Measurements from ENCODE around the gene PBX3. TPM values are rescaled to one million over a fixed set of nuclear protein-coding genes. Genes with fewer than 3 reads are reported as not detected.

PBX3 gene
- total RNA-seq, 3 donors from 2014 or later (not counting 1 experiment from before 2014, with no cell fraction given): 42.1 to 46.9 (median 44.6) TPM

- peaks cover 4% of the 10 kb centered on the region for H3K4me1 ChIP-seq (ENCODE audit: control insufficient read depth, insufficient read depth, low read length)
- intact Hi-C loops (cut with micrococcal nuclease): no loop called here
- H3K27ac Mint-ChIP-seq: no peak overlapping the region
- H3K27me3 Mint-ChIP-seq (ENCODE audit: low read depth in 2 of 2): no peaks in the 10 kb centered on the region
- DNase-seq: no peak
- ATAC-seq: no peak
- H3K9me3 ChIP-seq (ENCODE audit: control insufficient read depth, insufficient read depth, low read length): no peaks in the 10 kb centered on the region
- no peaks in the 10 kb centered on the region for H3K9me3 Mint-ChIP-seq
- no peak for TF ChIP-seq CTCF (IDR thresholded peaks at IDR 0.05)
- no CpG with 5 or more reads among the region's 2 CpGs for WGBS (ENCODE audit: insufficient coverage)
- H3K4me1 Mint-ChIP-seq: peaks cover 19 to 27% of the 10 kb centered on the region in 2 donors
- no peak overlapping the region for H3K4me3 Mint-ChIP-seq
- no peak overlapping the region for H3K4me3 ChIP-seq (ENCODE audit: low read length)
- no peaks in the 10 kb centered on the region for H3K27me3 ChIP-seq (ENCODE audit: control insufficient read depth, insufficient read depth, low read length)
- no peaks in the 10 kb centered on the region for H3K36me3 Mint-ChIP-seq
- peaks cover 7% of the 10 kb centered on the region for H3K36me3 ChIP-seq (ENCODE audit: control insufficient read depth, insufficient read depth, low read length)
- no peak overlapping the region for H3K27ac ChIP-seq (ENCODE audit: low read length)
Measured at GRCh38 chr9:125754096-125754495, 6.9 kb downstream of the PBX3 start.

- no peak overlapping the region for H3K27ac Mint-ChIP-seq
- Histone ChIP-seq H3K27ac (ENCODE audit: low read length) (no peak overlapping the region), H3K4me1 (ENCODE audit: control insufficient read depth, insufficient read depth, low read length) (peaks cover 10% of the 10 kb centered on the region), H3K27me3 (ENCODE audit: control insufficient read depth, insufficient read depth, low read length) (no peaks in the 10 kb centered on the region), H3K36me3 (ENCODE audit: control insufficient read depth, insufficient read depth, low read length) (peaks cover 7% of the 10 kb centered on the region), H3K4me3 (ENCODE audit: low read length) (no peak overlapping the region), H3K9me3 (ENCODE audit: control insufficient read depth, insufficient read depth, low read length) (no peaks in the 10 kb centered on the region)
- no peaks in the 10 kb centered on the region for H3K36me3 Mint-ChIP-seq
- TF ChIP-seq CTCF (IDR thresholded peaks at IDR 0.05): no peak
- H3K9me3 Mint-ChIP-seq: no peaks in the 10 kb centered on the region
- H3K4me1 Mint-ChIP-seq: peaks cover 20 to 26% of the 10 kb centered on the region in 2 donors
- H3K27me3 Mint-ChIP-seq (ENCODE audit: low read depth in 2 of 2): no peaks in the 10 kb centered on the region
- 95% methylated on average over 1 of the region's 1 CpG for WGBS (ENCODE audit: insufficient coverage)
- intact Hi-C loops (cut with micrococcal nuclease): no loop called here
- no peak for ATAC-seq
- no peak for DNase-seq
- H3K4me3 Mint-ChIP-seq: no peak overlapping the region
Measured at GRCh38 chr9:125755340-125755739, 8.2 kb downstream of the PBX3 start.

GRCh38 chr9:125756518-125756917 lies 9.3 kb downstream of the PBX3 start:
- H3K36me3 Mint-ChIP-seq: no peaks in the 10 kb centered on the region
- 83% methylated on average over 4 of the region's 4 CpGs for WGBS (ENCODE audit: insufficient coverage)
- H3K27ac Mint-ChIP-seq: no peak overlapping the region
- no peak for DNase-seq
- H3K4me1 ChIP-seq (ENCODE audit: control insufficient read depth, insufficient read depth, low read length): peaks cover 10% of the 10 kb centered on the region
- H3K4me1 Mint-ChIP-seq: peaks cover 15 to 19% of the 10 kb centered on the region in 2 donors
- no peak for TF ChIP-seq CTCF (IDR thresholded peaks at IDR 0.05)
- no peak overlapping the region for H3K4me3 ChIP-seq (ENCODE audit: low read length)
- no peak for ATAC-seq
- H3K36me3 ChIP-seq (ENCODE audit: control insufficient read depth, insufficient read depth, low read length): peaks cover 3% of the 10 kb centered on the region
- no peaks in the 10 kb centered on the region for H3K27me3 ChIP-seq (ENCODE audit: control insufficient read depth, insufficient read depth, low read length)
- no peak overlapping the region for H3K27ac ChIP-seq (ENCODE audit: low read length)
- H3K9me3 ChIP-seq (ENCODE audit: control insufficient read depth, insufficient read depth, low read length): no peaks in the 10 kb centered on the region
- intact Hi-C loops (cut with micrococcal nuclease): no loop called here
- H3K9me3 Mint-ChIP-seq: no peaks in the 10 kb centered on the region
- H3K4me3 Mint-ChIP-seq: no peak overlapping the region
- H3K27me3 Mint-ChIP-seq (ENCODE audit: low read depth in 2 of 2): no peaks in the 10 kb centered on the region

GRCh38 chr9:125757834-125758233 lies 10.7 kb downstream of the PBX3 start:
- H3K9me3 ChIP-seq (ENCODE audit: control insufficient read depth, insufficient read depth, low read length): no peaks in the 10 kb centered on the region
- ATAC-seq (no peak), DNase-seq (no peak)
- Mint-ChIP-seq H3K27ac (no peak overlapping the region), H3K4me3 (no peak overlapping the region), H3K36me3 (no peaks in the 10 kb centered on the region), H3K9me3 (no peaks in the 10 kb centered on the region), H3K27me3 (ENCODE audit: low read depth in 2 of 2) (no peaks in the 10 kb centered on the region), H3K4me1 (peaks cover 14 to 15% of the 10 kb centered on the region in 2 donors)
- no peak overlapping the region for H3K27ac ChIP-seq (ENCODE audit: low read length)
- no peaks in the 10 kb centered on the region for H3K27me3 ChIP-seq (ENCODE audit: control insufficient read depth, insufficient read depth, low read length)
- H3K4me1 ChIP-seq (ENCODE audit: control insufficient read depth, insufficient read depth, low read length): peaks cover 10% of the 10 kb centered on the region
- H3K36me3 ChIP-seq (ENCODE audit: control insufficient read depth, insufficient read depth, low read length): peaks cover 3% of the 10 kb centered on the region
- no peak for TF ChIP-seq CTCF (IDR thresholded peaks at IDR 0.05)
- intact Hi-C loops (cut with micrococcal nuclease): loop anchor here (2.0 kb wide), 1 partner anchor 63 kb away; no protein-coding TSS in a partner anchor
- WGBS (ENCODE audit: insufficient coverage): 31% methylated on average over 1 of the region's 1 CpG
- H3K4me3 ChIP-seq (ENCODE audit: low read length): no peak overlapping the region

Data from natural killer cell (primary cell).